ENCODE data around the gene RIT1. TPM values are rescaled to one million over a fixed set of nuclear protein-coding genes. Genes with fewer than 3 reads are reported as not detected.

RIT1 gene
- total and polyA plus RNA-seq, 11 donors: 8.1 to 33.3 (median 20.0) TPM

DNA sequence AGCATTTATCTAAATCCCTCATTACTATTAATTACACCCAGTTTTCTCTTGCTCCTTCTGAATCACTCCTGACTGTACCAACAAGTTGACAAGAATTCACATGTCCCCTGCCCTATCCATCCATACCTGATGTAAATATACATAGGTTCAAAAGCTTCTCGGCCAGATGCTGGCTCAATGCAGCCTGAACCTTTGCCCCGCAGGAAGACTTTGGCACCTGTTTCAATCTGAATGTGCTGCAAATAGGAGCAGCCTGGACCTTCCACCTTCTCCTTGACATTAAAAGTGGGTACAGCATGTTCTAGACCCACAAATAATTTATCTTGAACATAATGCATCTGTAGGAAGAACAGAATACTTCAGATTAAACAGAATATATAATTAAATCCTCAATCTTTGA is 14.4 kb upstream of the RIT1 start:
- ATAC-seq (no peak), DNase-seq (no peak)
- TF ChIP-seq, protein P1, sequence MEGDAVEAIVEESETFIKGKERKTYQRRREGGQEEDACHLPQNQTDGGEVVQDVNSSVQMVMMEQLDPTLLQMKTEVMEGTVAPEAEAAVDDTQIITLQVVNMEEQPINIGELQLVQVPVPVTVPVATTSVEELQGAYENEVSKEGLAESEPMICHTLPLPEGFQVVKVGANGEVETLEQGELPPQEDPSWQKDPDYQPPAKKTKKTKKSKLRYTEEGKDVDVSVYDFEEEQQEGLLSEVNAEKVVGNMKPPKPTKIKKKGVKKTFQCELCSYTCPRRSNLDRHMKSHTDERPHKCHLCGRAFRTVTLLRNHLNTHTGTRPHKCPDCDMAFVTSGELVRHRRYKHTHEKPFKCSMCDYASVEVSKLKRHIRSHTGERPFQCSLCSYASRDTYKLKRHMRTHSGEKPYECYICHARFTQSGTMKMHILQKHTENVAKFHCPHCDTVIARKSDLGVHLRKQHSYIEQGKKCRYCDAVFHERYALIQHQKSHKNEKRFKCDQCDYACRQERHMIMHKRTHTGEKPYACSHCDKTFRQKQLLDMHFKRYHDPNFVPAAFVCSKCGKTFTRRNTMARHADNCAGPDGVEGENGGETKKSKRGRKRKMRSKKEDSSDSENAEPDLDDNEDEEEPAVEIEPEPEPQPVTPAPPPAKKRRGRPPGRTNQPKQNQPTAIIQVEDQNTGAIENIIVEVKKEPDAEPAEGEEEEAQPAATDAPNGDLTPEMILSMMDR (IDR thresholded peaks at IDR 0.05): no peak
- no peak for TF ChIP-seq POLR2A (IDR thresholded peaks at IDR 0.05)
- H3K9me3 ChIP-seq: no peaks in the 10 kb centered on the region
- no peak overlapping the region for H3K27ac ChIP-seq
- no peaks in the 10 kb centered on the region for H3K27me3 ChIP-seq
- no peak overlapping the region for H3K4me3 ChIP-seq
- H3K4me1 ChIP-seq: peaks cover 0 to 16% (median 6%) of the 10 kb centered on the region in 12 donors
- intact Hi-C loops (cut with DNase I): no loop called here
- WGBS, 4 donors: 98 to 100% (median 98%) methylated on average over 2 of the region's 2 CpGs
- H3K36me3 ChIP-seq: peaks cover 10 to 100% (median 97%) of the 10 kb centered on the region in 9 donors

DNA sequence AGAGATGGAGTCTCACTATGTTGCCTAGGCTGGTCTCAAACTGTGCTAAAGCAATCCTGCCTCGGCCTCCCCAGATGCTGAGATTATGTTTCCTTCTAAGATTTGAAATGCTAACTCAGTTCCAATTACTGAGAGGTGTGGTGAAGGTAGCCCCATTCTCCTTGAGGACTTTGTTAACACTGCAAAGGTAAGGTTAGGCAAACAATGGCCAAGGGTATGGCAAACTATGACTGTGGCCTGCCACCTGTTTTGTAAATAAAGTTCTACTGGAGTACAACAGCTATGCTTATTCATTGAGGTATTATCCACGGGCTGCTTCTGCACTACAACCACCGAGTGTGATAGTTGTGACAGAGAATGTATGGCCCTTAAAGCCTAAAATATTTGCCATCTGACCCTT is 9.6 kb upstream of the RIT1 start:
- intact Hi-C loops (cut with DNase I): no loop called here
- H3K4me1 ChIP-seq: no peaks in the 10 kb centered on the region
- no peaks in the 10 kb centered on the region for H3K27me3 ChIP-seq
- no peaks in the 10 kb centered on the region for H3K9me3 ChIP-seq
- no peak for DNase-seq
- ATAC-seq: no peak
- H3K27ac ChIP-seq: no peak overlapping the region
- H3K36me3 ChIP-seq: peaks cover 10 to 100% (median 99%) of the 10 kb centered on the region in 9 donors
- no peak overlapping the region for H3K4me3 ChIP-seq
- TF ChIP-seq POLR2A (IDR thresholded peaks at IDR 0.05): no peak
- TF ChIP-seq, protein P1 (IDR thresholded peaks at IDR 0.05): no peak
- 91 to 97% (median 95%) methylated on average over 3 of the region's 3 CpGs for WGBS, 4 donors

DNA sequence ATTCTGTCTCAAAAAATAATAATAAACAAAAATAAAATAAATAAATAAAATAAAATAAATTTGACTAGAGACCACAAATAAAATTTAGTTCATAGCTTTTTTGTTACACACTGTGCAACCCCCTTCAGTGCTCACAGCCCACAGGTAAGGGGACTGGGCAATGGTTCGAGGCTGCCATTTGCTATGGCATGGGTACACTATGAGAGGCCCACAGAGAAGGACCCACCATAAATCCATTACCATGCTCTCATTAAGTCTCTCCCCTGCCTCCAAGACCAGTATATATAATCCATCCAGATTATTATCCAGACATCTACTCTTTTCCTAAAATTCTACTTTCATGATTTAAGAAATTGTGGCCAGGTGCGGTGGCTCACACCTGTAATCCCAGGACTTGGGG is 8.7 kb upstream of the RIT1 start:
- 94 to 100% (median 99%) methylated on average over 2 of the region's 2 CpGs for WGBS, 4 donors

DNA sequence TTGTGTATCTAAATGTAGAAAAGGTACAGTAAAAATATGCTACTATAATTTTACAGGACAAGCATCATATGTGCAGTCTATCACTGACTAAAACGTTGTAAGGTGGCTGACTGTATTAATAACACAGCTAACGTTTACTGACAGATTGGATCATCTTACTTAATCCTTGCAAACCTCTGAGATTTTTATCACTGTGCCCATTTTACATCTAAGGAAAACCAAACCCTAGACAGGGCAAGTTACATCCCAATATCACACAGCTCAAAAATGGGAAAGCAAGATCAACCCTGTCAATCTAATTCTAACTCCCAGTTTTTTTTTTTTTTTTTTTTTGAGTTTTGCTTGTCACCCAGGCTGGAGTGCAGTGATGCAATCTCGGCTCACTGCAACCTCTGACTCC is 7.5 kb upstream of the RIT1 start:
- TF ChIP-seq, protein P1 (IDR thresholded peaks at IDR 0.05): no peak
- TF ChIP-seq POLR2A (IDR thresholded peaks at IDR 0.05): no peak
- DNase-seq (no peak), ATAC-seq (no peak)
- Histone ChIP-seq H3K36me3 (peaks cover 7 to 100% (median 99%) of the 10 kb centered on the region in 9 donors), H3K9me3 (no peaks in the 10 kb centered on the region), H3K4me3 (no peak overlapping the region), H3K4me1 (no peaks in the 10 kb centered on the region), H3K27me3 (no peaks in the 10 kb centered on the region), H3K27ac (no peak overlapping the region)
- WGBS, 4 donors: 73 to 77% (median 74%) methylated on average over 3 of the region's 3 CpGs
- intact Hi-C loops (cut with DNase I): loop anchor here in 1 of 10 donors (10.0 kb wide), 1 partner anchor 396 kb away; no protein-coding TSS in a partner anchor

More for the DNA sequence above, 8.7 kb upstream of the RIT1 start:
- ATAC-seq (no peak), DNase-seq (no peak)
- intact Hi-C loops (cut with DNase I): loop anchor here in 1 of 10 donors (10.0 kb wide), 1 partner anchor 395 kb away; no protein-coding TSS in a partner anchor
- H3K36me3 ChIP-seq: peaks cover 10 to 100% (median 99%) of the 10 kb centered on the region in 9 donors
- H3K27me3 ChIP-seq: no peaks in the 10 kb centered on the region
- TF ChIP-seq, protein P1 (IDR thresholded peaks at IDR 0.05): no peak
- no peak for TF ChIP-seq POLR2A (IDR thresholded peaks at IDR 0.05)
- no peak overlapping the region for H3K4me3 ChIP-seq
- no peak overlapping the region for H3K27ac ChIP-seq
- no peaks in the 10 kb centered on the region for H3K9me3 ChIP-seq
- H3K4me1 ChIP-seq: no peaks in the 10 kb centered on the region
